GM12801 (cell line): ENCODE data around the gene CAMK2B.

Source experiments
- TF ChIP-seq, protein P1 (sequence below): IDR thresholded peaks from one replicate; pipeline ENCODE4 v1.5.1; 2011; ENCODE audit warnings: control low read depth; ENCODE audit not compliant: insufficient read length; ENCODE audit errors: extremely low read depth

CAMK2B gene

GRCh38 chr7:44242091-44242490 is 83.3 kb downstream of the CAMK2B start:
- TF ChIP-seq, protein P1, sequence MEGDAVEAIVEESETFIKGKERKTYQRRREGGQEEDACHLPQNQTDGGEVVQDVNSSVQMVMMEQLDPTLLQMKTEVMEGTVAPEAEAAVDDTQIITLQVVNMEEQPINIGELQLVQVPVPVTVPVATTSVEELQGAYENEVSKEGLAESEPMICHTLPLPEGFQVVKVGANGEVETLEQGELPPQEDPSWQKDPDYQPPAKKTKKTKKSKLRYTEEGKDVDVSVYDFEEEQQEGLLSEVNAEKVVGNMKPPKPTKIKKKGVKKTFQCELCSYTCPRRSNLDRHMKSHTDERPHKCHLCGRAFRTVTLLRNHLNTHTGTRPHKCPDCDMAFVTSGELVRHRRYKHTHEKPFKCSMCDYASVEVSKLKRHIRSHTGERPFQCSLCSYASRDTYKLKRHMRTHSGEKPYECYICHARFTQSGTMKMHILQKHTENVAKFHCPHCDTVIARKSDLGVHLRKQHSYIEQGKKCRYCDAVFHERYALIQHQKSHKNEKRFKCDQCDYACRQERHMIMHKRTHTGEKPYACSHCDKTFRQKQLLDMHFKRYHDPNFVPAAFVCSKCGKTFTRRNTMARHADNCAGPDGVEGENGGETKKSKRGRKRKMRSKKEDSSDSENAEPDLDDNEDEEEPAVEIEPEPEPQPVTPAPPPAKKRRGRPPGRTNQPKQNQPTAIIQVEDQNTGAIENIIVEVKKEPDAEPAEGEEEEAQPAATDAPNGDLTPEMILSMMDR, result no peak

- TF ChIP-seq, protein P1, result no peak
These were observed 84.3 kb downstream of the CAMK2B start for GRCh38 chr7:44240983-44241510.

- TF ChIP-seq, protein P1, result no peak
These were observed 85.0 kb downstream of the CAMK2B start for GRCh38 chr7:44240376-44240775.

DNA sequence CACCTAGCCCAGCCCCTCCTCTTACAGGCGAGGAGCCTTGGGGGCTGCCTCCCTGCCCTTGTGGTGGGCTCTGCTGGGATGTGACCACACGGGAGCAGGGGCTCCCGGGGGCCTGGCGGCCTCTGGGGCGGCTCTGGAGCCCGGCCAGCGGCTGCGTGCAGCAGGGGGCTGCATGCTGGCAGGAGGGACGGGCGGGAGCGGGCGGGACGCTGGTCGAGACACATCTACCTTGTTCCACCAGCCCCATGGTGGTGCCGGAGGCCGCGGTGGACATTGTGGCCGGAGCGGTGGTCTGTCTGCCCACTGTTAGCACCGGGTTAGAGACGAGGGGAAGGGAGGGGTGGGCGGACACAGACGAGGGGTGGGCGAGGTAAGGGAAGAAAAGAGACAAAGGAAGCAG is 86.0 kb downstream of the CAMK2B start:
- TF ChIP-seq, protein P1, result no peak

- TF ChIP-seq, protein P1, result no peak
These were observed 87.2 kb downstream of the CAMK2B start for GRCh38 chr7:44238116-44238695.

- TF ChIP-seq, protein P1, result no peak
These were observed 87.7 kb downstream of the CAMK2B start for GRCh38 chr7:44237696-44238095.

GRCh38 chr7:44236333-44236728 is 89.1 kb downstream of the CAMK2B start:
- TF ChIP-seq, protein P1, result no peak
